Effector CD8-positive, alpha-beta T cell (primary cell): ENCODE results near the gene HOXB3.
"Not testable (repeated sequence)": the region's sequence is repeated elsewhere in the genome, so short reads cannot be mapped to it uniquely, and the experiment has no call there.

Experiments used
- DNase-seq: peaks from one replicate; lab custom pipeline; 2025; lab: John Stamatoyannopoulos, UW

The HOXB3 gene

DNA sequence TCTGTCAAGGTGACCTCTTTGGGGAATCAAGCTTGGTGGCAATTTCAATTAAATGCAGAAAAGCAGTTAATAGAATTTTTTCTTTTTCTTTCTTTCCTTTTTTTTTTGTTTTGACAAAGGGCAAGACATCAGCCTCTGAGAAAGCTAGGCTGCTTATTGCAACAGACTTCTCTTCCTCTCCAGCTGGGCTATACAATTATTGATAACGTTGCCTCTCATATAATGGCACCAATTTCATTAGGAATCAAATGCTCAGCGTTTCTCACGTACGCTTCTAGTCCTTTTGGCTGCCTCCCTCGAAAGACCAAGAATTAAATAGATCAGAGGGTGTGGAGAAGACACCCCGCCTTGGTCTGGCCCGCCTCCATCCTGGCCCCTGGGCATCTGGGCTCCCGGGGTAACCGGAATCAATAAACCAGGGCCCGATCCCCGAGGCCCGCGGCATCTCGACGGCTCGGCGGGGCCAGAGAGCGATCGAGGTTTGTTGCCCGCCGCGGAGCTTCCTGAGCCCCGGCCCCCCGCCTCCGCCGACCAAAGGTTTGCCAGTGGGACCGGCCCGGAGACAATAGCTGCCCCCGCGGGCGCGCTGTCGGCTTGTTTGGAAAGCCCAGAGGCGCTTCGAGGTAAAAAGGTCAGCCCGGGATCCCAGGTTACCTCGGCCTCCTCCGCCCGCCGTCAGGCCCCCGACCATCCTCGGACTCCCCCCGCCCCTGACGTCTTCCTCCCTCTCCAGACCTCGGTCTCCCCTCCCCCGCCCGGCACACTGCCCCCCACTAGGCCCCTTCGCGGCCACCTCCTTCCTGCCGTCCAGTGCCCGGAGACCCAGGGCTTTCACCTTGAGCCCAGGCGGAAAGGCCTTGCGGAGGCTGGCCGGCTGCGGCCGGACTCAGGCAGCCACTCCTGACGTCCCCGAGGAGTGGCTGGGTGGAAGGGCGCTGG is 63.2 kb downstream of the HOXB3 start:
- DNase-seq, result no peak

DNA sequence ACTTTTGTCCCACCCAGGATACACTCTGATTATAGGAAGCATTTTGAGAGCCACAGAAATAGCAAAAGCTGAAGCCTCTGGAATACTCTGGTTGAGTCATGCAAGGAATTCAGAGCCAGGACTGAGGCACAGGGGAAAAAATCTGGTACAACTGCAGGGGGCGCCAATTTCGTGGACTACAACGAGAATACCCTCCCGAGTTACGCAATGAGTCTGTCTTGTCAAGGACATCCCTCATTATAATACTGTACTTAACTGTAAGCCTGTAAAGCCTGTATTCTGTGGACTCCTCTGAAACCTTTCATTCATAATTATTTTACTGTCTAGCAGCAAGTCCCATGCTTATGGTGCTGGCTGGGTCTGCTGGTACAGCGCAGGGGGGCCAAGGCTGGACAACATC is 67.0 kb downstream of the HOXB3 start:
- DNase-seq, result no peak

DNA sequence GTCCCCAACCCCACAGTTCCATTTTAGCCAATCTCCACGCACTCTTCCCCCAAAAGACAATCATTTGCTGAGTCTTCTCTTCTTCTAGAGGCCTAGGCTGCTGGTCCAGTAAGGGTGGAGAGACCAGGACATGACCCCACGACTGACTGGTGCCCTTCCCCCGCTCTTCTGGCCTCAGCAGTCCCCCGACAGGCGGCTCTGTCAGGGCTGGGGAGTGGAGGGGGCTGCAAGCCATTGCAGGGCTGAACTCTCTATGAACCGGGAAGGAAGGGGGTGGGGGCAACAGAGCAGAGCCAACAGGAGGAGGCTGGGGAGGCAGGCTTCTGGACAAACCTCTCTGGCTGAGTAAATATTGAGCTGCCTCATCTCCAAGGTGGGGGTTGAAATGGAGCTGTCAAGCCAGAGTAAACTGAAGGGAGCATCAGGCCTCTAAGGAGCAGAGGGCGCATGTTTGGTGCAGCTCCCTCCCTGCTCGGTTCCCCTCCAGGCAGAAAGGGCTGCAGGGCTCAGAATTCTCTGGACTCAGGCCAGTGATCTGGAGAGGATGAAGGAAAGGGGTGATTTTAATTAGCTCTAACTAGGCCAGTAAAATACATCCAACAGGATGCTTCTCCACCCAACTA is 67.9 kb downstream of the HOXB3 start:
- DNase-seq, result no peak

DNA sequence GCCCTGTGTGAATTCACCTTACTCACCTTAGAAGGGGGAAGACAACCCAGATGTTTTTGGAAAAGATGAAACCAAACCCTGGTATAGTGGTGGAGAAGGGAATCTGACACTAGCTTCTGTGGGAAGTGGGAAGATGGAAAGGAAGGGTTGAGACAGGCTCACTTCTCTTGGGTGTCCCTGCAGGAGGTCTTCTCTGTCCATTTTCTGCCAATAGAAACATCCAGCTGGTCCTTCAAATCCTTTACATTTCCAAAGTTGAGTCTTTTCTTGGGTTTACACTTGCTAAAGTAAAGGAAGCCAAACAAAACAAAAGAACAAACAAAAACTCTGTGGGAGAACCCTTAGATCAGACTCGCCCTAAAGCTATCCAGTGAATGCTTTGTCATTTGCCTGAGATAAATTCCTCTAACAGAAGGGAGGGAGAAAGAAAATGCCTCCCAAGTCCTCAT is 69.4 kb downstream of the HOXB3 start:
- no peak for DNase-seq

DNA sequence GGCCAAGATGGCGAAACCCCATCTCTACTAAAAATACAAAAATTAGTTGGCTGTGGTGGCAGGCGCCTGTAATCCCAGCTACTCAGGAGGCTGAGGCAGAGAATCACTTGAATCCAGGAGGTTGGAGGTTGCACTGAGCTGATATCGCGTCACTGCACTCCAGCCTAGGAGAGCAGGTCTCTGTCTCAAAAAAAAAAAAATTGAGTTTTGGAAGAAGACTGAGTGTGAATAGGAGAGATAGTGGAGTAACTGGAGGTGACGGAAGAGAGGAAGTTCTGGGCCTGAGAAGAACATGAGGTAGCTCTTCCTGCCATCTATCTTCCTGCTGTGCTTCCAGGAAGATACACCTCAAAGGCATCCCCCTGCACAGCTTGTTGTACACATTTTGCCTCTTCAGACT is 70.6 kb downstream of the HOXB3 start:
- DNase-seq, result no peak

DNA sequence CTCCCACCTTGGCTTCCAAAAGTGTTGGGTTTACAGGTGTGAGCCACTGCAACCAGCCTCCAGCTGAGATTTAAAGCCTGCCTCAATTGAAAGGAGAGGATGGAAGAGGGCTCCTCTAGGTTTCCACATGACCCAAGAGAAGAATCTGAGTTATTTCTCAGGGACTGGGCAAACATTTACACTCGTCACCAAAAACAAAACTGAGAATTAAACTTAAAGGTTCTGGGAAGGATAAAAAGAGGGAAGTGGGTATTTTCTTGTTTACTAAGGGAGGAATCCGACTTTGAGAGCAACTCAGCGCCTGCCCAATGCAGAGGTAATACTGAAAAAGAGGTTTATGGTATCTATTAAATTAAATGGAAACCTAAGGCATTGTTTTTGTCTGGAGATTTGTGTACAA is 72.6 kb downstream of the HOXB3 start:
- no peak for DNase-seq

DNA sequence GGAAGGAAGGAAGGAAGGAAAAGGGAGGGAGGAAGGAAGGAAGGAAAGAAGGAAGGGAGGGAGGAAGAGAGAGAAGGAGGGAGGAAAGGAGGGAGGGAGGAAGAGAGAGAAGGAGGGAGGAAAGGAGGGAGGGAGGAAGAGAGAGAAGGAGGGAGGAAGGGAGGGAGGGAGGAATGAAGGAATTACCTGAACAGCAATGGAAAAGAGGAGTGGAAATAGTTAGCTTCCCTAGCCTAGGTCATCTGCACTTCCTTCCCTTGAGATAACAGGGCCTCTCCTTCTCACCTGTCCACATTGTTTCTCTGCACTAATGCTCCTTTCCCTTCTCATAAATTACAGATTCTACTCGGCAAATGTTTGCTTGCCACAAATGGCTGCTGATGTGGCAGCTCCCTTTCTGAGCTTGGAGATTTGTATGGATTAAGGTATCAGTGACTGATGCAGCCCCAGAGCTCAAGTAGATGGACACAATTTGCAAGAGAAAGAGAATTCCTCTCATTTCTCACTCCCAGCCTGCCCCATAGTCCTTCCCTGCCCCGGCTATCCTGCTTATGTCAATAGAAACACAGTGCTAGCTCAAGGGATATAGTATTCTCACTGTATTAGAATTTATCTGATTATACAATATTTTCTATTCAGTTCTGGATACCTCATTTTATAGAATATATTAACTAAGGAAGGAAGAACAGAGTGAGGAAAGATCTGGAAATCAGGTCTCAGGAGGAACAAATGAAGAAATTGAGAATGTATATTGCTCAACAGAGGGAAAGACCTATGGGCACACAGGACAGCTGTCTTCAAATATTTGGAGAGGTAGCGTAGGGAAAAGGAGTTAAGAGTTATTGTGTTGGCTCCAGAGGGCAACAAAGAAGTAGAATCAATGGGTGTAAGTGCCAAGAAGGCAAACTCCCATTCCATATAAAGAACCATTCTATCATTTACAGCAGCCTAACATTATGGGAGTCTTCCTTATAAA is 73.8 kb downstream of the HOXB3 start:
- DNase-seq, result no peak

DNA sequence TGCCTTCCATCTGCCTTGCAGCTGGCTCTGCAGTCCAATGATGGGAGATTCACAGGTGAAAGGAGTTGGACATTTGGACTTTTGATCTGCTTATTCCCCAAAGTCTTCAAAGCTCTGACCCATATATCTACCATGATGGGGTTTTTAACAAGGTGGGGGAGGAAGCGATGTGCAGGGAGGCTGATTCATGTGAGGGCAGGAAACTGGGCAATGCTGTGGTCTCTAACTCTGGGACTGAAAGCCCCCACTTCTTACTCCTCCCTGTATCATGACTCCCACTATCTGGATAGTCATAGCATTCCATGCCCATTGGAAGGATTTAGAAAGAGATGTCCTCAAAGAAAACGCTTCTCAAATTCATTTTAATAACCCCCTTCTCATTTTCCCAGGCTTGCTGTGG is 75.6 kb downstream of the HOXB3 start:
- no peak for DNase-seq

DNA sequence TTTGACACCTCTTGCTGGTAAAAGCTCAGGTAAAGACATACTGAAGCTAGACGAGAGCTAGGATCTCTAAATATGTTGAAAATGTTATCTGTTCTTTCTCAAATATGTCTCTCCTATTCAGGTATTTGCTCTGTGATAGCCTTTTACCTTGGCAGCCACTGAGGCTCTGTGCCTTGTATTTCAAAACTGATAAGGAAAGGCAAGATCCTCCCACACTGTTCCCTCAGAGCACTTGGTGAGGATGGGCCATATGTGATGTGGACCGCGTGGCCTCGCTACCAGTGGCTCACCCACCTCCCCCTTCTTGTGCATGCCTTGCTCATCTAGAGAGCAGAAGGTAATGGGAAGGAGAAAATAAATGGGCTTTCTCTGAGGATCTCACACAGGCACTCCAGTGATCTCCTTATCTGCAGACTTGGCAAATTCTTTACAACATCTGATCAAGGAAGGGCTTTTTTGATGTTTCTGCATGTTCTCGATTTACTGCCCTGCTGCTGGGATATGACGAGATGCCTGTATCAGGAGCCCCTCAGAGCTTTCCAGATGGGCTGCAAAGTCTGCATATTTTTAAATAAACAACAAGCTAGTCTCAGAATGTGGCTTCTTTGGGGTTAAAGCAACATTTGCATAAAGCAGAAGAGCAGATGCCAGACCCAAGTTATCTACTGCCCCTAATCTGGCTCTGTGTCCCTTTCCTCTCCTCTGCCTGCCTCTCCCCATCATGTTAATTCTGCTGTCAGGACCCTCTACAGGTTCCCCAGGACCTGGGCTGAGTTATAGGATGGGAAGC is 76.2 kb downstream of the HOXB3 start:
- no peak for DNase-seq

DNA sequence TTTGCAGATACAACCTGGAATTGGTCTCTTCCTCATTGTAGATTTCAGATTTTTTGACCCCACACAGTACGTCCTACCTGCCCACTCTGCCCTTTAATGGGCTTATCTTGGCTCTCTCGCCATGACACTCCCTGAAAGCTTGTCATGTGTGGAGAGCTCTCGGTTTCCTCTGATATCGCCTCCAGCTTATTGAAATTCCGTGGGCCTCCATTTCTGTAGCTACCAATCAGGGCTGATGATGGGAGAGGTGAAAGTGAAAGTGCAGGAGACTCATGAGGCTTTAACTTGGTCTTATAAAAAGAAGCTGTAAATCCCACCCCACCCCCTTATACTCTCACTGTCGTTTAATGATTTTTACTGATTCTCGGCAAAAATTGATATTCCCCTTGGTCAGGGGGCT is 76.9 kb downstream of the HOXB3 start:
- no peak for DNase-seq

DNA sequence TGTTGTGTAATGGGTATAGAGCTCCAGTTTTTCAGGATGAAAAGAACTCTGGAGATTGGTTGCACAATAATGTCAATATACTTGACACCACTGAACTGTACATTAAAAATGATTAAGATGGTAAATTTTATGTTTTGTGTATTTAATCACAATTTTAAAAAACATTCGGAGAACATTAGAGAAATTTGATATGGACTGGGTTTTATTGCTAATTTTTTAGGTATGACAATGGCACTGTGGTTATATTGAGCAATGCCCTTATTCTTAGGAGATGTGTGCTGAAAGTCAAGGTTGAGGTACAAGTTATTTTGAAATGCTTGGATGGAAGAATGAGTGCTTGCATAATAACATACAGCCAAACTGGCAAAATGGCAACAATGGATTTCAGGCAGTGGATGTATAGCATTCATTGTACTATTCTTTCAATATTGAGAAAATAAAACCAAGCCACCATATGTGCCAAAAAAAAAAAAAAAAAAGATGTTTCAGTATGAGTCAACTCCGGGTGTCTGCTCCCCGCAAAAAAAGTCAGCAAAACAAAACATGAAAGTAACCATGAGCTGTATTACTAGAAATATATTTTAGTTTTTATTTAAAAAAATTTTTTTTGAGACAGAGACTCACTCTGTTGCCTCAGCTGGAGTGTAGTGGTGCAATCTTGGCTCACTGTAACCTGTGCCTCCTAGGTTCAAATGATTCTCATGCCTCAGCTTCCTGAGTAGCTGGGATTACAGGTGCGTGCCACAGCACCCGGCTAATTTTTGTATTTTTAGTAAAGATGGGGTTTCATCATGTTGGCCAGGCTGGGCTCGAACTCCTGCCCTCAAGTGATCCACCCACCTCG is 79.1 kb downstream of the HOXB3 start:
- no peak for DNase-seq

DNA sequence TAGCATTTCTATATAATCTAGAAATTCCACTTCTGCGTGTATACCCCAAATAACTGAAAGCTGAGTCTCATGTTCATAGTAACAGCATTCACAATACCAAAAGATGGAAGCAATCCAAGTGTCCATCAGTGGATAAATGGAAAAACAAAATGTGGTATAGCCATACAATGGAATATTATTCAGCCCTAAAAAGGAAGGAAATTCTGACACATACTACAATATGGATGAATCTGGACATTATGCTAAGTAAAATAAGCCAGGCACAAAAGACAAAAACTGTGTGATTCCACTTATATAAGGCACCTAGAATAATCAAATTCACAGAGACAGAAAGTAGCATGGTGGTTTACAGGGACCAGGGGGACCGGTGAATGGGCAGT is 79.7 kb downstream of the HOXB3 start:
- DNase-seq, result no peak

DNA sequence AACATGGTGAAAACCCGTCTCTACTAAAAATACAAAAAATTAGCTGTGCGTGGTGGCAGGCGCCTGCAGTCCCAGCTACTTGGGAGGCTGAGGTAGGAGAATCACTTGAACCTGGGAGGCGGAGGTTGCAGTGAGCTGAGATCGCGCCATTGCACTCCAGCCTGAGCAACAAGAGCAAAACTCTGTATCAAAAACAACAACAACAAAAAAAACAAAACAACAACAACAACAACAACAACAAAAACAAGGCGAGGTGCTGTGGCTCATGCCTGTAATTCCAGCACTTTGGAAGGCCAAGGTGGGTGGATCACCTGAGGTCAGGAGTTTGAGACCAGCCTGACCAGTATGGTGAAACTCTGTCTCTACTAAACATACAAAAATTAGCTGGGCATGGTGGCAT is 80.3 kb downstream of the HOXB3 start:
- not testable (repeated sequence) for DNase-seq

DNA sequence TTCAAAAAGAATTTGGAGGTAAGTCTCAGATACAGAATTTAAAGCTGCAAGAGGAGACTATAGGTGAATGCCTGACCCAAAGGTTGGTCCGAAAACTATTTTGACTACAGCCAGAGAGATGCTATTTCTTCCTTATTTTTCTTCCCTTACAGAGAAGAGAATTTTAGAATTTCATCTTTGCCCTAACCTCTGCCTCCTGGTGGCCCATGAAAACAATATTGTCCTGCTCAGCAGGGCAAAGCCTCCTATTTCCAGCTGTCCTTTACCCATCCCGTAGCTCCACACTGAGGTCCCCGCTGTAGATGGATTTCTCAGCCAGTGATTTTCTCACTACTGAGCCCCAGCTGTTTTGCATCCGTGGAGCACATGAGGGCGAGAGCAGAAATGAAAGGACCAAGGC is 83.8 kb downstream of the HOXB3 start:
- no peak for DNase-seq

DNA sequence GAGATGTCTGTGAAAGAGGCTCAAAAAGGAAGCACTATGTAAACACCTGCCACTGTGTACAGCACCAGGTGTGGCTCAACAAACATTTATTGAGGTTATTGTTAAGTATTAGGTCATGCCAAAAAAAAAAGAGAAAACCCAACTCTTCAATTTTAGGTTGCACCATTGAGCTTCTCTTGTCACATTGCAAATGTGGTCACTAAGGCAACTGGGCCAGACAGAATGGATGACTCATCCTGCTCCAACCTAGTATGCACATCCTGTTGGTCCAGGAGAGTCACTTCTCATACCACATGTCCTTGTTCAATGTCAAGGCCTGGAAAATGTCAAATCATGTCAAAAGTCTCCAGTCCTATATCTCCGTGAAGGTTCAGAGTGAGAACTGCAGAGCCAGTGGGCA is 84.3 kb downstream of the HOXB3 start:
- DNase-seq, result no peak

DNA sequence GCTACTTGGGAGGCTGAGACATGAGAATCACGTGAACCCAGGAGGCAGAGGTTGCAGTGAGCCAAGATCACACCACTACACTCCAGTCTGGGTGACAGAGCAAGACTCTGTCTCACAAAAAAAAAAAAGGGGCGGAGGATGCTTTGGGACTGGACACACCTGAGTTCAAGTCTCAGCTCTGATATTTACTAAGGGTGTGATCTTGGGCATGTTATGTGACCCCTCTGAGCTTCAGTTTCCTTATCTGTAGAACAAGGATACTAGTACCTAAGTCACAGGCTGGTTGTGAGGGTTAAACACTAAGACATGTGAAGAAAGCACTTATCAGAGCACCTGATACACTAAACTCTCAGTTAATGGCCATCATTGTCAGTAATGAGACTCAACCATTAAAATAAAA is 85.1 kb downstream of the HOXB3 start:
- DNase-seq, result no peak

DNA sequence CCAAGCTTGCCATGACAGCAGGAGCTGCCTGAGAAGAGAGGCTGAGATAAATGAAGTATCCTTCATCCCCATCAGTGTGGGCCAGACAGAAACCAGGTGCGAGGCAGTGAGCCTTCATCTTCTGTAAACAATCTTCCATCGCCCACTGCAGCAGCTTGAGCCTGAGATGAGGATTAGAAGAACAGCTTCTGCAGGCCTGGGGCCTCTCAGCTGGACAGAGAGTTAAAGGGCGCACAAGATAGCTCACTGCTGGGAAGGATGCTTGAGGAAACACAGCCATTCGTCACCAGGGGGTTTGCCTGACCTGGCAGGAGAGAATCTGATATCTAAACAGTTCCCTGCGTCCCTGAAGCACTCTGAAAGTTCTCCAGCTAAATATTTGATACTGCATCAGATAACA is 86.3 kb downstream of the HOXB3 start:
- no peak for DNase-seq

DNA sequence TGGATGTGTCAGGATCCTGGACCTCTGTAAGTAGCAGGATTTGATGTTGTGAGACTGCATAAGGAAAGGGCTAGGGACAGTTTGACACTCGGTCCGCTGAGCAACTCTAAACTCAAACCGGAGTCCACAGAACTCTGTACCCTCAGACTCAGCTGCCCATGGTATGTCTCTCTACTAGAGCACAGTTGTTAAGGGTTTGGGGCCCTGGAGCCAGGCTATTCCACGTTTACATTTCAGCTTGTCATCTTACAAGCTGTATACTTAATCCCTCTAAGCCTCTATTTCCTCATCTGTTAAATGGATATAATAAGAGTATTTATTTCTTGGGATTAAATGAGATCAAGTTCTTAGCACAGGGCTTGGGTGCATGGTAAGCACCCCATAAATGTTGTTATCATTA is 87.1 kb downstream of the HOXB3 start:
- no peak for DNase-seq

DNA sequence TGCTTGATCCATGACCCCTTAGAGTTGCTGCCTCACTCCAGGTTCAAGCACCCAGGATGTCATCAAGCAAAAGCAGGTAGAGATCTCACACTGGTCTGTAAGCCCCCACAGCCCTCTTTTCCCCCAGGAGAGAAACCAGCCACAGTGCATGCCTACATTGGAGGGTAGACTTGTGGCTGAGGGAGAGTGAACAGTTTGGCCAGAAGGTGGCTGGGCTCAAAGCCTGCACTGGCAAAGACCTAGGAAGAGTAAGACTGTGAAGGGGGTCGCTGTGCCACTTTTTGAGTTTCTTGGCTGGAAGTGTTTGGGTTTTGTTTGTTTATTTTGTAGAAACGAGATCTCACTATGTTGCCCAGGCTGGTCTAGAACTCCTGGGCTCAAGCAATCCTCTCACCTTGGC is 87.7 kb downstream of the HOXB3 start:
- no peak for DNase-seq
